Kidney (tissue), 14 donors: ENCODE data around the gene DPEP2NB. TPM values are rescaled to one million over a fixed set of nuclear protein-coding genes. Genes with fewer than 3 reads are reported as not detected.
"Not testable (repeated sequence)": the region's sequence is repeated elsewhere in the genome, so short reads cannot be mapped to it uniquely, and the experiment has no call there.

Source experiments
- DNase-seq, 5 donors: peaks; one replicate each; pipeline ENCODE4 v3.0.0-alpha.2; 2013 to 2020
- FAIRE-seq: peaks from 2 replicates; lab custom pipeline; 2012; peaks lifted over from hg19 to GRCh38; lab: Jason Lieb, UNC
- H3K27ac ChIP-seq, 2 donors: one replicate each; pipeline ENCODE4 v1.7.0; 2013; ENCODE audit warnings: low read depth in 2 of 2, low read length in 2 of 2, inconsistent platforms in 1 of 2
- H3K27me3 ChIP-seq: one replicate; pipeline ENCODE4 v1.7.1; 2013; ENCODE audit warnings: low read length, inconsistent platforms; ENCODE audit not compliant: control insufficient read depth, insufficient read depth
- H3K36me3 ChIP-seq, 3 donors: one replicate each; pipeline versions ENCODE4 v1.7.0 to v1.7.1; 2013; ENCODE audit warnings: low read length in 3 of 3, control low read depth in 1 of 3, inconsistent platforms in 1 of 3; ENCODE audit not compliant: insufficient read depth in 3 of 3, control insufficient read depth in 2 of 3
- H3K4me1 ChIP-seq, 3 donors: one replicate each; pipeline versions ENCODE4 v1.7.0 to v1.7.1; 2013; ENCODE audit warnings: low read length in 3 of 3, inconsistent platforms in 1 of 3, low read depth in 1 of 3; ENCODE audit not compliant: control insufficient read depth in 2 of 3, insufficient read depth in 2 of 3
- H3K4me3 ChIP-seq, 3 donors: one replicate each; pipeline versions ENCODE4 v1.7.0 to v1.8.1; 2013; ENCODE audit warnings: low read length in 3 of 3, control low read depth in 1 of 3, inconsistent platforms in 1 of 3
- H3K9ac ChIP-seq, 3 donors: one replicate each; pipeline versions ENCODE4 v1.7.0 to v1.7.1; 2013; ENCODE audit warnings: low read length in 3 of 3, control low read depth in 1 of 3, inconsistent platforms in 1 of 3
- H3K9me3 ChIP-seq, 3 donors: one replicate each; pipeline versions ENCODE4 v1.7.0 to v1.7.1; 2013; ENCODE audit warnings: low read length in 3 of 3, control low read depth in 1 of 3, inconsistent platforms in 1 of 3; ENCODE audit not compliant: control insufficient read depth in 2 of 3, insufficient read depth in 1 of 3
- CTCF ChIP-seq: IDR thresholded peaks from 3 replicates; pipeline ENCODE4 v1.5.1; 2012; ENCODE audit warnings: mild to moderate bottlenecking, moderate library complexity, borderline replicate concordance; ENCODE audit not compliant: insufficient read depth; ENCODE audit errors: extremely low read depth
- intact Hi-C: fragments of 100-400 bp; cut with DNase I; formaldehyde crosslinking; loops from one replicate; pipeline ENCODE4 v1.11.1; 2022
- polyA plus RNA-seq: library from polyadenylated mRNA; stranded (reverse); fragments of 350-450 nt; fragmentation: Illumina TruSeq; extraction: RNeasy Lipid Tissue Mini Kit (QIAGEN cat#74804); gene quantifications from one replicate; pipeline ENCODE4 v1.2.3, GENCODE V29; 2014; ENCODE audit warnings: low read depth, low replicate concordance; ENCODE audit not compliant: insufficient read depth
- total RNA-seq: library from RNA; stranded (reverse); fragmentation: NEBNext Ultra II Directional; extraction: Animal tissue kit (Norgen Biotek cat#: 25700); gene quantifications from one replicate; pipeline ENCODE4 v1.2.1, GENCODE V29; 2021
- donor health status: control.
- donor health status: control.
- donor health status: control.
- donor health status: control.
- donor health status: control.
- donor health status: DM: yes; HTN: yes; CAD: no.
- donor health status: Normal renal cell carcinoma (clear cell type).

Gene DPEP2NB
- total and polyA plus RNA-seq, 2 donors from 2014 or later, result not detected

GRCh38 chr16:67996666-67997065, 19.0 kb downstream of the DPEP2NB start:
- Histone ChIP-seq H3K27ac (no peak overlapping the region), H3K4me3 (no peak overlapping the region), H3K9me3 (no peaks in the 10 kb centered on the region), H3K4me1 (peaks cover 0 to 13% (median 5%) of the 10 kb centered on the region in 3 donors), H3K9ac (no peak overlapping the region), H3K36me3 (no peaks in the 10 kb centered on the region), H3K27me3 (no peaks in the 10 kb centered on the region)
- intact Hi-C loops, result no loop called here
- DNase-seq (no peak), FAIRE-seq (no peak)
- TF ChIP-seq CTCF, result no peak

DNA sequence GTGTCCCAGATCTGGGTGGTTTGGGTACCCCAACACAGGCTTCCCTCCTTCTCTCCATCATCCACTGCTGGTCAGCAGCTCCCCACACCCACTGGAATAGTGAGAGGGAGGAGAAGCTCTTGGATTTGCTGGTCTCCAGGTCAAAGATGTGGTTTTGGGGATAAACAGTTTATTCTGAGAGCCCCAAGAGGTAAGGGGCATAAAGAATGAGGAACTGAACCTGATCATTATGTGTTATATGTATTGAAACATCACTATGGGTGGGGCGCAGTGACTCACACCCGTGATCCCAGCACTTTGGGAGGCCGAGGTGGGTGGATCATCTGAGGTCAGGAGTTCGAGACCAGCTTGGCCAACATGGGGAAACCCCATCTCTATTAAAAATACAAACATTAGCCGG, 20.3 kb downstream of the DPEP2NB start:
- Histone ChIP-seq H3K9me3 (no peaks in the 10 kb centered on the region), H3K4me3 (no peak overlapping the region), H3K36me3 (no peaks in the 10 kb centered on the region), H3K4me1 (peaks cover 0 to 13% (median 5%) of the 10 kb centered on the region in 3 donors), H3K27me3 (no peaks in the 10 kb centered on the region), H3K27ac (no peak overlapping the region), H3K9ac (no peak overlapping the region)
- FAIRE-seq (no peak), DNase-seq (no peak)
- TF ChIP-seq CTCF, result no peak
- intact Hi-C loops, result no loop called here

- H3K27me3 ChIP-seq, H3K9ac ChIP-seq, H3K4me1 ChIP-seq, H3K9me3 ChIP-seq, intact Hi-C loops, FAIRE-seq, DNase-seq, H3K36me3 ChIP-seq, H3K4me3 ChIP-seq: not testable (repeated sequence)
- H3K27ac ChIP-seq, result peak overlapping the region; percentile 43 to 53
These were observed 21.7 kb downstream of the DPEP2NB start for GRCh38 chr16:67994040-67994408.

DNA sequence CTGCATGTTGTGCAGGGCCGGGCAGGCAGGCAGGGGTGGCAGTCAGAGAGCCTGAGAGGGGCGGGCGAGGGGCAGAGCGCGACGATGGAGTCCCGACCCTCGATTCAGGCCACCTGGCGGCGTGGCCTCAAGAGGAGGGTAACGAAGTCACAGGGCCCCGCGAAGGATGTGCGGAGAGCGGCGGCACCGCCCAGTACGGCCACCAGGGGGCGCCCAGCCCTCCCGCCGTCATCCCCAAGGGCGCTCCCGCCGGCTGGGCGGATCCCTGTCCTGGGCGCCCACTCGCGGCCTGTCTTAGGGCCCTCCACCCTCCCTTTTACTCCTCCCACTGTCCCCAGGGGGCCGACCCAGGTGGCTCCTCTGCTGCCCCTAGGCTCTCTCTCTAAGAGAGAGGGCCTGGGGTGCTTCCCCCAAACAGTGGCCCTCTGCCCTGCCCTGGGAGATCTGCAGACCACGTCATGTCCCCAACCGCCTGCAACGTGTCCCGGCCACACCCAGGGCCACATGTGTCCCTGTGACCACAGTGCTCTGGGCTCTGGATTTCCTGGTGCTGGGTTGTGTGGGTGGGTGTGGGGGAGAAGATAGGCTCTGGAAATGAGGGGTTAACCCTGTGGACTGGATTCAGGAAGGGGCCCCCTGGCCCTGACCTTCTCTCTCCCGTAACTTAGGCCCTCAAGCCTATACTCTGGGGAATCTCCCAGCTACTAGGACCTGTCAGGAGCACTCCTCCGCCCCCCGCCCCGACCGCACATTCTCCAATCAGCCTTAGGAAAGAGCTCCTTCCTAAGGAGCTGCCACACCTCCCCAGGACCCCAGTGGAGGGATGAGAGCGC, 22.3 kb downstream of the DPEP2NB start:
- Histone ChIP-seq H3K9me3 (no peaks in the 10 kb centered on the region), H3K4me1 (peaks cover 0 to 10% (median 0%) of the 10 kb centered on the region in 3 donors), H3K9ac (peak overlapping the region in 2 of 3 donors; percentile 22 to 34), H3K27me3 (no peaks in the 10 kb centered on the region), H3K4me3 (peak overlapping the region in 1 of 3 donors; percentile 47), H3K36me3 (no peaks in the 10 kb centered on the region), H3K27ac (peak overlapping the region; percentile 43 to 53)
- no peak for FAIRE-seq
- peak; percentile 72 to 93 (median 85) for DNase-seq
- intact Hi-C loops, result no loop called here
- peak; percentile 94 for TF ChIP-seq CTCF
